Loucy (cell line): ENCODE measurements around the gene SIRPB2.

Experiments used
- H2AFZ ChIP-seq: fragments of 200-600 bp; sonication (generic); 2 replicates; pipeline ENCODE4 v1.6.0; 2016; ENCODE audit warnings: antibody characterized with exemption, mild to moderate bottlenecking, low read length, moderate library complexity
- H3F3A ChIP-seq: fragments of 200-600 bp; 2 replicates; pipeline ENCODE4 v1.6.0; 2016; ENCODE audit warnings: antibody characterized with exemption, low read depth, mild to moderate bottlenecking
- H3K27me3 ChIP-seq: fragments of 200-600 bp; sonication (generic); 2 replicates; pipeline ENCODE4 v1.6.1; 2014; ENCODE audit warnings: low read length, mild to moderate bottlenecking; ENCODE audit not compliant: insufficient read depth, poor library complexity, severe bottlenecking
- H3K36me3 ChIP-seq: fragments of 200-600 bp; sonication (generic); 2 replicates; pipeline ENCODE4 v1.6.1; 2016; ENCODE audit warnings: low read length; ENCODE audit not compliant: insufficient read depth
- H3K4me1 ChIP-seq: fragments of 200-600 bp; sonication (generic); 2 replicates; pipeline ENCODE4 v1.5.1; 2014; ENCODE audit warnings: low read length, mild to moderate bottlenecking; ENCODE audit not compliant: insufficient read depth, poor library complexity, severe bottlenecking
- H3K4me2 ChIP-seq: fragments of 200-600 bp; sonication (generic); 2 replicates; pipeline ENCODE4 v1.6.0; 2014; ENCODE audit warnings: antibody characterized with exemption, low read length, low read depth, mild to moderate bottlenecking; ENCODE audit not compliant: poor library complexity, severe bottlenecking
- H3K4me3 ChIP-seq: fragments of 200-600 bp; sonication (generic); 2 replicates; pipeline ENCODE4 v1.5.1; 2014; ENCODE audit warnings: low read length, mild to moderate bottlenecking, mixed read lengths; ENCODE audit not compliant: poor library complexity, severe bottlenecking
- H3K79me2 ChIP-seq: fragments of 200-600 bp; sonication (generic); 2 replicates; pipeline ENCODE4 v1.6.1; 2014; ENCODE audit warnings: low read length; ENCODE audit not compliant: insufficient read depth
- H3K9ac ChIP-seq: fragments of 200-600 bp; sonication (generic); 2 replicates; pipeline ENCODE4 v1.6.0; 2014; ENCODE audit warnings: mild to moderate bottlenecking, low read depth, low read length, moderate library complexity; ENCODE audit not compliant: poor library complexity, severe bottlenecking
- H3K9me2 ChIP-seq: fragments of 200-600 bp; sonication (generic); replicated peaks from 2 replicates; pipeline ENCODE4 v1.6.1; 2016; ENCODE audit warnings: low read depth, low read length, mixed read lengths
- H3K9me3 ChIP-seq: fragments of 200-600 bp; sonication (generic); 2 replicates; pipeline ENCODE4 v1.6.1; 2014; ENCODE audit warnings: mild to moderate bottlenecking, antibody characterized with exemption, low read length, low read depth; ENCODE audit not compliant: insufficient read depth
- H4K20me1 ChIP-seq: fragments of 200-600 bp; sonication (generic); 2 replicates; pipeline ENCODE4 v1.6.0; 2014; ENCODE audit warnings: antibody characterized with exemption, low read length, mild to moderate bottlenecking; ENCODE audit not compliant: insufficient read depth, poor library complexity, severe bottlenecking
- EZH2phosphoT487 ChIP-seq: fragments of 200-600 bp; IDR thresholded peaks from 2 replicates; pipeline ENCODE4 v1.6.1; 2018; ENCODE audit warnings: antibody characterized with exemption, mild to moderate bottlenecking, moderate library complexity, borderline replicate concordance
- TF ChIP-seq, protein P1 (sequence below): fragments of 200-600 bp; sonication (generic); conservative IDR thresholded peaks from 2 replicates; pipeline ENCODE4 v1.5.1; 2014; ENCODE audit warnings: mild to moderate bottlenecking, antibody characterized with exemption, low read length

Gene SIRPB2

GRCh38 chr20:1491860-1492642, 831 bp upstream of the SIRPB2 start:
- Histone ChIP-seq H3K4me2 (peak overlapping the region; percentile 13), H3K27me3 (peaks cover 5% of the 10 kb centered on the region), H4K20me1 (no peaks in the 10 kb centered on the region), H3K79me2 (no peaks in the 10 kb centered on the region), H2AFZ (no peak overlapping the region), H3K9ac (no peak overlapping the region), H3K4me3 (no peak overlapping the region), H3K9me3 (no peaks in the 10 kb centered on the region), H3K9me2 (no peaks in the 10 kb centered on the region), H3K4me1 (peaks cover 37% of the 10 kb centered on the region), H3K36me3 (no peaks in the 10 kb centered on the region), H3F3A (no peaks in the 10 kb centered on the region)
- TF ChIP-seq, protein P1, sequence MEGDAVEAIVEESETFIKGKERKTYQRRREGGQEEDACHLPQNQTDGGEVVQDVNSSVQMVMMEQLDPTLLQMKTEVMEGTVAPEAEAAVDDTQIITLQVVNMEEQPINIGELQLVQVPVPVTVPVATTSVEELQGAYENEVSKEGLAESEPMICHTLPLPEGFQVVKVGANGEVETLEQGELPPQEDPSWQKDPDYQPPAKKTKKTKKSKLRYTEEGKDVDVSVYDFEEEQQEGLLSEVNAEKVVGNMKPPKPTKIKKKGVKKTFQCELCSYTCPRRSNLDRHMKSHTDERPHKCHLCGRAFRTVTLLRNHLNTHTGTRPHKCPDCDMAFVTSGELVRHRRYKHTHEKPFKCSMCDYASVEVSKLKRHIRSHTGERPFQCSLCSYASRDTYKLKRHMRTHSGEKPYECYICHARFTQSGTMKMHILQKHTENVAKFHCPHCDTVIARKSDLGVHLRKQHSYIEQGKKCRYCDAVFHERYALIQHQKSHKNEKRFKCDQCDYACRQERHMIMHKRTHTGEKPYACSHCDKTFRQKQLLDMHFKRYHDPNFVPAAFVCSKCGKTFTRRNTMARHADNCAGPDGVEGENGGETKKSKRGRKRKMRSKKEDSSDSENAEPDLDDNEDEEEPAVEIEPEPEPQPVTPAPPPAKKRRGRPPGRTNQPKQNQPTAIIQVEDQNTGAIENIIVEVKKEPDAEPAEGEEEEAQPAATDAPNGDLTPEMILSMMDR, result no peak

DNA sequence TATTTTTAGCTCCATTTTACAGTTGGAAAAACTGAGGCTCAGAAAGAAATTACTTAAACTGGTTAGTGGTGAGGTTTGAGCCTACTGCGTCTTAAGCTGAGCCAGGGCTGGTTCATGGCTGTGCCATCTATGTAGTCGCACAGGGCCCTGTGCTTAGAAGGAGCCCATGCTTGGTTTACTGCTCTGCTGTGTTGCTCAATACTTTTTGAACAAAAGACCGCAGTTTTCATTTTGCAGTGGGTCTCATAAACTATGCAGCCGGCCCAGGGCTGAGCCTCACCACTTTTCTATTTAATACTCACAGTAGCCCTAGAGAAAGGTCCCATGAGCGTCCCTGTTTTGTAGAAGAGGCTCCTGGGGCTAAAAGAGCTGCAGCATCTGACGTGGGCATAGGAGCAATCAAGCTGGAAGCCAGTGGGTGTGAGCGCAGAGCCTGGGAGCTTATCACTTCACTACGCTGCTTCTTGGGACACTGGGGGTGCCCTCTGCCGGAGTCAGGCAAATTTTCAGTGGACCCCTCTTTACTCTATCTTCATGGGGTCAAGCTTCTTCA, 501 bp downstream of the SIRPB2 start:
- H3K79me2 ChIP-seq, result no peaks in the 10 kb centered on the region
- no peaks in the 10 kb centered on the region for H3F3A ChIP-seq
- H4K20me1 ChIP-seq, result no peaks in the 10 kb centered on the region
- no peak overlapping the region for H3K4me2 ChIP-seq
- no peaks in the 10 kb centered on the region for H3K9me2 ChIP-seq
- no peaks in the 10 kb centered on the region for H3K36me3 ChIP-seq
- H3K27me3 ChIP-seq, result peaks cover 5% of the 10 kb centered on the region
- TF ChIP-seq, protein P1, result no peak
- TF ChIP-seq EZH2phosphoT487, result no peak
- no peak overlapping the region for H3K9ac ChIP-seq
- no peaks in the 10 kb centered on the region for H3K9me3 ChIP-seq
- H3K4me1 ChIP-seq, result peaks cover 37% of the 10 kb centered on the region
- no peak overlapping the region for H2AFZ ChIP-seq
- no peak overlapping the region for H3K4me3 ChIP-seq

GRCh38 chr20:1489764-1490436, 1.3 kb downstream of the SIRPB2 start:
- Histone ChIP-seq H3K9me2 (no peaks in the 10 kb centered on the region), H3K36me3 (no peaks in the 10 kb centered on the region), H3K4me3 (no peak overlapping the region), H3K4me1 (peaks cover 36% of the 10 kb centered on the region), H3K9me3 (no peaks in the 10 kb centered on the region), H3K27me3 (peaks cover 5% of the 10 kb centered on the region), H2AFZ (no peak overlapping the region), H3K9ac (no peak overlapping the region), H3F3A (no peaks in the 10 kb centered on the region), H4K20me1 (no peaks in the 10 kb centered on the region), H3K4me2 (no peak overlapping the region), H3K79me2 (no peaks in the 10 kb centered on the region)
- TF ChIP-seq, protein P1, result no peak
- no peak for TF ChIP-seq EZH2phosphoT487
